Measurements from ENCODE around the gene ALG6.

The ALG6 gene

GRCh38 chr1:63362073-63362472 lies 5.4 kb upstream of the ALG6 start:
- no peaks in the 10 kb centered on the region for H3K9me3 Mint-ChIP-seq
- peaks cover 1% of the 10 kb centered on the region for H3K36me3 Mint-ChIP-seq (ENCODE audit: low read depth)
- no peak overlapping the region for H3K4me3 Mint-ChIP-seq
- H3K4me1 Mint-ChIP-seq (ENCODE audit: low read depth): peaks cover 2% of the 10 kb centered on the region
- H3K27me3 Mint-ChIP-seq (ENCODE audit: low read depth): peaks cover 23% of the 10 kb centered on the region
- H3K27ac Mint-ChIP-seq: no peak overlapping the region

- Mint-ChIP-seq H3K9me3 (no peaks in the 10 kb centered on the region), H3K4me1 (ENCODE audit: low read depth) (peaks cover 2% of the 10 kb centered on the region)
Measured at GRCh38 chr1:63362578-63362977, 4.8 kb upstream of the ALG6 start.

GRCh38 chr1:63363014-63363413 lies 4.4 kb upstream of the ALG6 start:
- Mint-ChIP-seq H3K4me3 (no peak overlapping the region), H3K36me3 (ENCODE audit: low read depth) (peaks cover 1% of the 10 kb centered on the region), H3K9me3 (no peaks in the 10 kb centered on the region), H3K27me3 (ENCODE audit: low read depth) (peaks cover 23% of the 10 kb centered on the region), H3K4me1 (ENCODE audit: low read depth) (peaks cover 2% of the 10 kb centered on the region), H3K27ac (no peak overlapping the region)

More at GRCh38 chr1:63362578-63362977, 4.8 kb upstream of the ALG6 start:
- Mint-ChIP-seq H3K27ac (no peak overlapping the region), H3K4me3 (no peak overlapping the region), H3K36me3 (ENCODE audit: low read depth) (peaks cover 1% of the 10 kb centered on the region), H3K27me3 (ENCODE audit: low read depth) (peaks cover 23% of the 10 kb centered on the region)

GRCh38 chr1:63366908-63367214 lies 566 bp upstream of the ALG6 start:
- H3K36me3 Mint-ChIP-seq (ENCODE audit: low read depth): peaks cover 12% of the 10 kb centered on the region
- peaks cover 8% of the 10 kb centered on the region for H3K27me3 Mint-ChIP-seq (ENCODE audit: low read depth)
- H3K4me1 Mint-ChIP-seq (ENCODE audit: low read depth): peaks cover 11% of the 10 kb centered on the region
- peak overlapping the region; percentile 69 for H3K27ac Mint-ChIP-seq
- peak overlapping the region; percentile 74 for H3K4me3 Mint-ChIP-seq
- no peaks in the 10 kb centered on the region for H3K9me3 Mint-ChIP-seq

- Mint-ChIP-seq H3K36me3 (ENCODE audit: low read depth) (peaks cover 15% of the 10 kb centered on the region), H3K4me1 (ENCODE audit: low read depth) (peaks cover 12% of the 10 kb centered on the region)
Measured at GRCh38 chr1:63368131-63368530, 704 bp downstream of the ALG6 start.

GRCh38 chr1:63379583-63379982 lies 12.2 kb downstream of the ALG6 start:
- no peak overlapping the region for H3K4me3 Mint-ChIP-seq
- peaks cover 23% of the 10 kb centered on the region for H3K36me3 Mint-ChIP-seq (ENCODE audit: low read depth)
- H3K4me1 Mint-ChIP-seq (ENCODE audit: low read depth): peaks cover 9% of the 10 kb centered on the region
- H3K9me3 Mint-ChIP-seq: no peaks in the 10 kb centered on the region
- H3K27ac Mint-ChIP-seq: no peak overlapping the region
- H3K27me3 Mint-ChIP-seq (ENCODE audit: low read depth): no peaks in the 10 kb centered on the region

More at GRCh38 chr1:63368131-63368530, 704 bp downstream of the ALG6 start:
- Mint-ChIP-seq H3K27me3 (ENCODE audit: low read depth) (no peaks in the 10 kb centered on the region), H3K27ac (peak overlapping the region; percentile 81), H3K4me3 (peak overlapping the region; percentile 94), H3K9me3 (no peaks in the 10 kb centered on the region)

GRCh38 chr1:63381741-63382140 lies 14.3 kb downstream of the ALG6 start:
- H3K9me3 Mint-ChIP-seq: peaks cover 5% of the 10 kb centered on the region
- peaks cover 28% of the 10 kb centered on the region for H3K36me3 Mint-ChIP-seq (ENCODE audit: low read depth)
- no peaks in the 10 kb centered on the region for H3K27me3 Mint-ChIP-seq (ENCODE audit: low read depth)
- H3K4me3 Mint-ChIP-seq: no peak overlapping the region
- no peak overlapping the region for H3K27ac Mint-ChIP-seq
- H3K4me1 Mint-ChIP-seq (ENCODE audit: low read depth): peaks cover 12% of the 10 kb centered on the region

- H3K9me3 Mint-ChIP-seq: no peaks in the 10 kb centered on the region
- no peak overlapping the region for H3K4me3 Mint-ChIP-seq
- H3K27me3 Mint-ChIP-seq (ENCODE audit: low read depth): no peaks in the 10 kb centered on the region
- peaks cover 18% of the 10 kb centered on the region for H3K36me3 Mint-ChIP-seq (ENCODE audit: low read depth)
- H3K4me1 Mint-ChIP-seq (ENCODE audit: low read depth): peaks cover 7% of the 10 kb centered on the region
- H3K27ac Mint-ChIP-seq: no peak overlapping the region
Measured at GRCh38 chr1:63401945-63402344, 34.5 kb downstream of the ALG6 start.

- Mint-ChIP-seq H3K27ac (no peak overlapping the region), H3K27me3 (ENCODE audit: low read depth) (no peaks in the 10 kb centered on the region), H3K4me3 (no peak overlapping the region), H3K9me3 (no peaks in the 10 kb centered on the region), H3K36me3 (ENCODE audit: low read depth) (peaks cover 20% of the 10 kb centered on the region), H3K4me1 (ENCODE audit: low read depth) (peaks cover 7% of the 10 kb centered on the region)
Measured at GRCh38 chr1:63403386-63403785, 36.0 kb downstream of the ALG6 start.

GRCh38 chr1:63405021-63405420 lies 37.6 kb downstream of the ALG6 start:
- Mint-ChIP-seq H3K4me3 (no peak overlapping the region), H3K27me3 (ENCODE audit: low read depth) (no peaks in the 10 kb centered on the region), H3K27ac (no peak overlapping the region), H3K9me3 (no peaks in the 10 kb centered on the region), H3K4me1 (ENCODE audit: low read depth) (peaks cover 7% of the 10 kb centered on the region), H3K36me3 (ENCODE audit: low read depth) (peaks cover 13% of the 10 kb centered on the region)

GRCh38 chr1:63405987-63406386 lies 38.6 kb downstream of the ALG6 start:
- Mint-ChIP-seq H3K9me3 (no peaks in the 10 kb centered on the region), H3K27ac (no peak overlapping the region), H3K4me1 (ENCODE audit: low read depth) (peaks cover 7% of the 10 kb centered on the region), H3K36me3 (ENCODE audit: low read depth) (peaks cover 13% of the 10 kb centered on the region), H3K4me3 (no peak overlapping the region), H3K27me3 (ENCODE audit: low read depth) (no peaks in the 10 kb centered on the region)

GRCh38 chr1:63407002-63407401 lies 39.6 kb downstream of the ALG6 start:
- Mint-ChIP-seq H3K4me3 (no peak overlapping the region), H3K27ac (no peak overlapping the region), H3K9me3 (no peaks in the 10 kb centered on the region), H3K4me1 (ENCODE audit: low read depth) (peaks cover 7% of the 10 kb centered on the region), H3K36me3 (ENCODE audit: low read depth) (peaks cover 18% of the 10 kb centered on the region), H3K27me3 (ENCODE audit: low read depth) (no peaks in the 10 kb centered on the region)

- H3K4me3 Mint-ChIP-seq: no peak overlapping the region
- H3K27ac Mint-ChIP-seq: no peak overlapping the region
- peaks cover 19% of the 10 kb centered on the region for H3K36me3 Mint-ChIP-seq (ENCODE audit: low read depth)
- no peaks in the 10 kb centered on the region for H3K9me3 Mint-ChIP-seq
- peaks cover 6% of the 10 kb centered on the region for H3K4me1 Mint-ChIP-seq (ENCODE audit: low read depth)
- H3K27me3 Mint-ChIP-seq (ENCODE audit: low read depth): no peaks in the 10 kb centered on the region
Measured at GRCh38 chr1:63408331-63408730, 40.9 kb downstream of the ALG6 start.

- Mint-ChIP-seq H3K4me3 (no peak overlapping the region), H3K27me3 (ENCODE audit: low read depth) (no peaks in the 10 kb centered on the region), H3K27ac (no peak overlapping the region), H3K36me3 (ENCODE audit: low read depth) (peaks cover 20% of the 10 kb centered on the region), H3K9me3 (no peaks in the 10 kb centered on the region), H3K4me1 (ENCODE audit: low read depth) (no peaks in the 10 kb centered on the region)
Measured at GRCh38 chr1:63411066-63411465, 43.6 kb downstream of the ALG6 start.

GRCh38 chr1:63413394-63413793 lies 46.0 kb downstream of the ALG6 start:
- Mint-ChIP-seq H3K36me3 (ENCODE audit: low read depth) (peaks cover 22% of the 10 kb centered on the region), H3K4me3 (no peak overlapping the region), H3K27ac (no peak overlapping the region), H3K4me1 (ENCODE audit: low read depth) (no peaks in the 10 kb centered on the region), H3K9me3 (no peaks in the 10 kb centered on the region), H3K27me3 (ENCODE audit: low read depth) (no peaks in the 10 kb centered on the region)

GRCh38 chr1:63414691-63415365 lies 47.4 kb downstream of the ALG6 start:
- no peaks in the 10 kb centered on the region for H3K27me3 Mint-ChIP-seq (ENCODE audit: low read depth)
- H3K36me3 Mint-ChIP-seq (ENCODE audit: low read depth): peaks cover 22% of the 10 kb centered on the region
- no peaks in the 10 kb centered on the region for H3K4me1 Mint-ChIP-seq (ENCODE audit: low read depth)
- H3K27ac Mint-ChIP-seq: no peak overlapping the region
- no peaks in the 10 kb centered on the region for H3K9me3 Mint-ChIP-seq
- no peak overlapping the region for H3K4me3 Mint-ChIP-seq

Data from T-helper 1 cell treated with Interleukin-12 subunit alpha and Interleukin-12 subunit beta and Interleukin-4 antibody, amounts not matched to agents 30 μg/mL and 1 μg/mL, for 36 hours (primary cell).